ENCODE results near the gene C6orf58. TPM values are rescaled to one million over a fixed set of nuclear protein-coding genes. Genes with fewer than 3 reads are reported as not detected.

C6orf58 gene
- total RNA-seq = not detected

- Histone ChIP-seq H3K27ac (ENCODE audit: low read depth, low read length) (no peak within 1 kb of the TSS), H3K36me3 (ENCODE audit: control insufficient read depth in 3 of 3, insufficient read depth in 3 of 3, low read length in 3 of 3) (no peaks in the 10 kb centered on the region), H3K4me3 (ENCODE audit: low read length in 3 of 3) (no peak within 1 kb of the TSS), H3K9ac (ENCODE audit: low read depth in 1 of 3, low read length in 3 of 3) (no peak within 1 kb of the TSS), H3K27me3 (ENCODE audit: control insufficient read depth in 3 of 3, insufficient read depth in 3 of 3, low read length in 3 of 3) (no peaks in the 10 kb centered on the region), H3K4me1 (ENCODE audit: control insufficient read depth in 3 of 3, insufficient read depth in 3 of 3, low read length in 3 of 3) (no peaks in the 10 kb centered on the region), H3K9me3 (ENCODE audit: control insufficient read depth in 3 of 3, low read length in 3 of 3) (no peaks in the 10 kb centered on the region)
Observed at GRCh38 chr6:127576874-127577273, at the start of gene C6orf58. Gene C6orf58, plus strand, starts transcription at chr6:127577174. Its CDS starts 12 bp downstream, at chr6:127577186.

DNA sequence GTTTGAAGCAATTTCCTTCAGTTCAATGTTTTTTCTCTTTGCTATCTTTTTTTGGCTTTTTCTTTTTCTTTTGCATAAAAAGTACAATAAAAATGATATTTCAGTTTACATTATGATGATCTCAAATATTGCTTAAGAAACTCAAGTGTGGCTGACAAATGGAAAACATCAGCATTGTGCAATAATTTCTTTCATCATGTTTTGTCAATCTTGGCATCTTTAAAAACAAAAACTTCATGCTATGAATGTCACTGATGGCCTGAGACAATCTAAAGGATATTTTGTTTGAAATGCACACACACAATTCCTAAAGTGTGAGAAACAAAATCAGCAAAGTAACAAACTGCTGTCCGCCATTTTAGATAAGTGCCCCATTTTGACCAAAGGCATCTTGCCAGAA, 44.0 kb upstream of the C6orf58 start:
- Histone ChIP-seq H3K4me3 (ENCODE audit: low read length in 3 of 3) (no peak overlapping the region), H3K36me3 (ENCODE audit: control insufficient read depth in 3 of 3, insufficient read depth in 3 of 3, low read length in 3 of 3) (no peaks in the 10 kb centered on the region), H3K9me3 (ENCODE audit: control insufficient read depth in 3 of 3, low read length in 3 of 3) (no peaks in the 10 kb centered on the region), H3K27ac (ENCODE audit: low read depth, low read length) (no peak overlapping the region), H3K9ac (ENCODE audit: low read depth in 1 of 3, low read length in 3 of 3) (no peak overlapping the region), H3K27me3 (ENCODE audit: control insufficient read depth in 3 of 3, insufficient read depth in 3 of 3, low read length in 3 of 3) (no peaks in the 10 kb centered on the region), H3K4me1 (ENCODE audit: control insufficient read depth in 3 of 3, insufficient read depth in 3 of 3, low read length in 3 of 3) (no peaks in the 10 kb centered on the region)

DNA sequence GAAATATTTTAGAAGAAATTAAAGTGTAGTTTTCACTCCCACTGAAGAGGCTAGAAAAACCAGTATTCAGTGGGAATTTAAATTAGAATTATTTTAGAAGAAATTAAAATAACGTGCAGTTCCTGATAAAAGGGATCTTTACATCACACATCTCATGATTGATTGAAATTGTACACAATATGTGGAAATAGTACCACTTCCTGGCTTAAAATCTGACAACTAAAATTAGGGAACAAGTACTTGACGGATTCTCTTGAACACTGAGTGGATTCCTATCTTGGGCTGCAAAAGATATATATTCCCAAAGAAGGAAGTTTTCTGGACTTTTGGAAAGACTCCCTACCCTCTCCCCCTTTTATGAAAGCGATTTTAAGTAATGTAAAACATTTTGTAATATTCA, 43.2 kb upstream of the C6orf58 start:
- no peaks in the 10 kb centered on the region for H3K27me3 ChIP-seq (ENCODE audit: control insufficient read depth in 3 of 3, insufficient read depth in 3 of 3, low read length in 3 of 3)
- H3K9me3 ChIP-seq (ENCODE audit: control insufficient read depth in 3 of 3, low read length in 3 of 3) = no peaks in the 10 kb centered on the region
- H3K9ac ChIP-seq (ENCODE audit: low read depth in 1 of 3, low read length in 3 of 3) = no peak overlapping the region

DNA sequence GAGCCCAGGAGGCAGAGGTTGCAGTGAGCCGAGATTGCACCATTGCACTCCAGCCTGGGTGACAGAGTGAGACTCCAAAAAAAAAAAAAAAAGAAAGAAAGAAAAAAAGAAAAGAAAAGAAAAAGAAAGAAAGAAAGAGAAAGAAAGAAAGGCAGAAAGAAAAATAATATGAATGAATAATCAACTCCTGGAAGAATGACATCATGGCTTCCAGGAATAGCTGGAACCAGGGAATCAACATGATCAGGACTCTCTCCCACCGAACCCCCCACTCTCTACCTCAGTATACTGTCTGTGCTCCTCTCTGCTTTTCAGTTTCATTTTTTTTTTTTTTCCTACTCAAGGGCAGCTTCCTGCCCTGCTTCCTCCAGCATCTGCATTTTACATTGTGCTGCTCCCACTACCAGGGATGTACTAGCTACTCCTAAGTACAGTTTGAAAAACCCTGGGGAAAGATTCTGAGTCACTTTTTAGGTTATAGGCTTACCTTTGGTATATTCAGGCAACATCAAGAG, 38.2 kb upstream of the C6orf58 start:
- Histone ChIP-seq H3K36me3 (ENCODE audit: control insufficient read depth in 3 of 3, insufficient read depth in 3 of 3, low read length in 3 of 3) (no peaks in the 10 kb centered on the region), H3K4me3 (ENCODE audit: low read length in 3 of 3) (no peak overlapping the region), H3K9me3 (ENCODE audit: control insufficient read depth in 3 of 3, low read length in 3 of 3) (no peaks in the 10 kb centered on the region), H3K27me3 (ENCODE audit: control insufficient read depth in 3 of 3, insufficient read depth in 3 of 3, low read length in 3 of 3) (no peaks in the 10 kb centered on the region), H3K27ac (ENCODE audit: low read depth, low read length) (no peak overlapping the region), H3K4me1 (ENCODE audit: control insufficient read depth in 3 of 3, insufficient read depth in 3 of 3, low read length in 3 of 3) (no peaks in the 10 kb centered on the region), H3K9ac (ENCODE audit: low read depth in 1 of 3, low read length in 3 of 3) (no peak overlapping the region)

More for the DNA sequence above, 43.2 kb upstream of the C6orf58 start:
- no peaks in the 10 kb centered on the region for H3K4me1 ChIP-seq (ENCODE audit: control insufficient read depth in 3 of 3, insufficient read depth in 3 of 3, low read length in 3 of 3)
- no peak overlapping the region for H3K27ac ChIP-seq (ENCODE audit: low read depth, low read length)
- no peak overlapping the region for H3K4me3 ChIP-seq (ENCODE audit: low read length in 3 of 3)
- no peaks in the 10 kb centered on the region for H3K36me3 ChIP-seq (ENCODE audit: control insufficient read depth in 3 of 3, insufficient read depth in 3 of 3, low read length in 3 of 3)

GRCh38 chr6:127539272-127539671, 37.7 kb upstream of the C6orf58 start:
- no peak overlapping the region for H3K27ac ChIP-seq (ENCODE audit: low read depth, low read length)
- no peaks in the 10 kb centered on the region for H3K27me3 ChIP-seq (ENCODE audit: control insufficient read depth in 3 of 3, insufficient read depth in 3 of 3, low read length in 3 of 3)
- no peaks in the 10 kb centered on the region for H3K36me3 ChIP-seq (ENCODE audit: control insufficient read depth in 3 of 3, insufficient read depth in 3 of 3, low read length in 3 of 3)
- H3K4me1 ChIP-seq (ENCODE audit: control insufficient read depth in 3 of 3, insufficient read depth in 3 of 3, low read length in 3 of 3) = no peaks in the 10 kb centered on the region
- no peak overlapping the region for H3K4me3 ChIP-seq (ENCODE audit: low read length in 3 of 3)
- no peaks in the 10 kb centered on the region for H3K9me3 ChIP-seq (ENCODE audit: control insufficient read depth in 3 of 3, low read length in 3 of 3)
- H3K9ac ChIP-seq (ENCODE audit: low read depth in 1 of 3, low read length in 3 of 3) = no peak overlapping the region

DNA sequence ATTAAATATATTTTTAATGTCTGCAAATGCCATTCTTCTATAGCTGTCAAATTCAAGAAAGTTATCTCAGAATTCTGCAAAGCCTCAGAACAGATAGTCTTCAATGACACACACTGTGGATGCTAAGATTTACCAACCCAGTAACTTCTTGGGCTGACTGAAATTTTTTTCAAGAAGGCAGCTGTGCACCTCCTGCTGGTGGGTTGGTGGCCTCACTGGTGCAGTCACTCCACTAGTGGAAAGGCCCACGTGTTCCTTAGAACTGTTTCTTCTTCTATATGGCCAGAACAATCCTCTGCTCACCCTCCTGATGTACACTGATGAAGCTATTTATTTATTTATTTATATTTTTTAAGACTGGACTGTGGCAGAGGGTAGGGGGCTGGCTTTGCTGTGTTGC, 29.8 kb upstream of the C6orf58 start:
- Histone ChIP-seq H3K27ac (ENCODE audit: low read depth, low read length) (no peak overlapping the region), H3K9ac (ENCODE audit: low read depth in 1 of 3, low read length in 3 of 3) (no peak overlapping the region), H3K4me1 (ENCODE audit: control insufficient read depth in 3 of 3, insufficient read depth in 3 of 3, low read length in 3 of 3) (no peaks in the 10 kb centered on the region), H3K27me3 (ENCODE audit: control insufficient read depth in 3 of 3, insufficient read depth in 3 of 3, low read length in 3 of 3) (no peaks in the 10 kb centered on the region), H3K36me3 (ENCODE audit: control insufficient read depth in 3 of 3, insufficient read depth in 3 of 3, low read length in 3 of 3) (no peaks in the 10 kb centered on the region), H3K4me3 (ENCODE audit: low read length in 3 of 3) (no peak overlapping the region), H3K9me3 (ENCODE audit: control insufficient read depth in 3 of 3, low read length in 3 of 3) (no peaks in the 10 kb centered on the region)

- Histone ChIP-seq H3K36me3 (ENCODE audit: control insufficient read depth in 3 of 3, insufficient read depth in 3 of 3, low read length in 3 of 3) (no peaks in the 10 kb centered on the region), H3K4me1 (ENCODE audit: control insufficient read depth in 3 of 3, insufficient read depth in 3 of 3, low read length in 3 of 3) (no peaks in the 10 kb centered on the region), H3K4me3 (ENCODE audit: low read length in 3 of 3) (no peak overlapping the region), H3K27ac (ENCODE audit: low read depth, low read length) (no peak overlapping the region), H3K9ac (ENCODE audit: low read depth in 1 of 3, low read length in 3 of 3) (no peak overlapping the region), H3K27me3 (ENCODE audit: control insufficient read depth in 3 of 3, insufficient read depth in 3 of 3, low read length in 3 of 3) (no peaks in the 10 kb centered on the region), H3K9me3 (ENCODE audit: control insufficient read depth in 3 of 3, low read length in 3 of 3) (no peaks in the 10 kb centered on the region)
Observed at GRCh38 chr6:127547904-127548649, 28.9 kb upstream of the C6orf58 start.

DNA sequence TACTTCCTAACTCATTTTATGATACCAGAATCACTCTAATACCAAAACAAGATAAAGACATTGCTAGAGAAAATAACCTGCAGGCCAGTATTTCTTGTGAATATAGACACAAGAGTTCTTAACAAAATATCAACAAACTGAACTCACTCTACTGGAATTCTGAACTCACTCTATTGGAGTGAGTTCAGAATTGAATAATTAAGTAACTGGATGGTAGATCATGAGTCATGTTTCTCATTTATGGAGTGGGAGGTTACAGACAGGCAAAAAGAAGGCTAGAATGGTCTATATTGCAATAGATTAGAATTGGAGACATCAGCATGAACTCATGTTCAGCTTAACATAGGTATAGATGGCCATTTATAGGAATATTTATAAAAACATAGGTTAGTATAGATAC, 26.6 kb upstream of the C6orf58 start:
- Histone ChIP-seq H3K9ac (ENCODE audit: low read depth in 1 of 3, low read length in 3 of 3) (no peak overlapping the region), H3K9me3 (ENCODE audit: control insufficient read depth in 3 of 3, low read length in 3 of 3) (no peaks in the 10 kb centered on the region), H3K4me1 (ENCODE audit: control insufficient read depth in 3 of 3, insufficient read depth in 3 of 3, low read length in 3 of 3) (no peaks in the 10 kb centered on the region), H3K4me3 (ENCODE audit: low read length in 3 of 3) (no peak overlapping the region), H3K27me3 (ENCODE audit: control insufficient read depth in 3 of 3, insufficient read depth in 3 of 3, low read length in 3 of 3) (no peaks in the 10 kb centered on the region), H3K36me3 (ENCODE audit: control insufficient read depth in 3 of 3, insufficient read depth in 3 of 3, low read length in 3 of 3) (no peaks in the 10 kb centered on the region), H3K27ac (ENCODE audit: low read depth, low read length) (no peak overlapping the region)

DNA sequence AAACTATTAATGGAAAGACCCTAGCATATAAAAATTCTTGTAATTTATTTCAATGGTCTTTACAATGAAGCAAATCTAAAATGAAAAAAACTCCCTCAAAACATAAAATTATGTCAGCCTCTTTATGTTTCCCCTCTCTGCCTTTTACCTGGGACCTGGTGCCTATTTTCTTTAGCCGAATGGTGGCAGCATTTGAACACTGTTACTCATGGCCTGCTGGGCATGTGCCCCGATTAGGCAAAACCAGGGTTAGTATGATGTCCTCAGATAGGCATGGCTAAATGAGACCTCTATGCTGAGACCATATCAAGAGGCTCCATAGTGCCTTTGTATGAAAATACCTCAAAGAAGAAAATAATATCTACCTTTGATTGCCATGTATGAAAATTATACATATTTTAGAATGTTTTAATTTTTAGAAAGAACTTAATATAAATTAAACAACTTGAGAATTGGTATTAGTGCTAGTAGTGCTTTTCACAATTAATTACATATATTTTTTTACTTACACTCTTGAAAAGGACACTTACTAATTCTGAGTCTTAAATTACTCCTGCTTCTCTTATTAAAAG, 22.5 kb upstream of the C6orf58 start:
- Histone ChIP-seq H3K27me3 (ENCODE audit: control insufficient read depth in 3 of 3, insufficient read depth in 3 of 3, low read length in 3 of 3) (no peaks in the 10 kb centered on the region), H3K27ac (ENCODE audit: low read depth, low read length) (no peak overlapping the region), H3K36me3 (ENCODE audit: control insufficient read depth in 3 of 3, insufficient read depth in 3 of 3, low read length in 3 of 3) (no peaks in the 10 kb centered on the region), H3K9ac (ENCODE audit: low read depth in 1 of 3, low read length in 3 of 3) (no peak overlapping the region), H3K9me3 (ENCODE audit: control insufficient read depth in 3 of 3, low read length in 3 of 3) (no peaks in the 10 kb centered on the region), H3K4me1 (ENCODE audit: control insufficient read depth in 3 of 3, insufficient read depth in 3 of 3, low read length in 3 of 3) (no peaks in the 10 kb centered on the region), H3K4me3 (ENCODE audit: low read length in 3 of 3) (no peak overlapping the region)

DNA sequence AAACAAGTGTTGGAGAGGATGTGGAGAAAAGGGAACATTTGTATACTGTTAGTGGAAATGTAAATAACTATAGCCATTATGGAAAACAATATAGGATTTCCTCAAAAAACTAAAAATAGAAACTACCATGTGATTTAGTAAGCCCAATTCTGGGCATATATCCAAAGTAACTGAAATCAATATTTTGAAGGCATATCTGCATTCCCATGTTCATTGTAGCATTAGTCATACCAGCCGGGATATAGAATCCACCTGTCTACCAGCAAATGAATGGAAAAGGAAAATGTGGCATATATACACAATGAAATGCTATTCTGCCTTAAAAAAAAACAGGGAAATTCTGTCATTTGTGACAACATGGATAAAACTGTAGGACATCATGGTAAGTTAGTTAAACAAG, 15.3 kb upstream of the C6orf58 start:
- H3K36me3 ChIP-seq (ENCODE audit: control insufficient read depth in 3 of 3, insufficient read depth in 3 of 3, low read length in 3 of 3) = no peaks in the 10 kb centered on the region
- H3K4me3 ChIP-seq (ENCODE audit: low read length in 3 of 3) = no peak overlapping the region

More for the DNA sequence above, 15.3 kb upstream of the C6orf58 start:
- Histone ChIP-seq H3K9ac (ENCODE audit: low read depth in 1 of 3, low read length in 3 of 3) (no peak overlapping the region), H3K9me3 (ENCODE audit: control insufficient read depth in 3 of 3, low read length in 3 of 3) (no peaks in the 10 kb centered on the region), H3K27ac (ENCODE audit: low read depth, low read length) (no peak overlapping the region), H3K4me1 (ENCODE audit: control insufficient read depth in 3 of 3, insufficient read depth in 3 of 3, low read length in 3 of 3) (no peaks in the 10 kb centered on the region), H3K27me3 (ENCODE audit: control insufficient read depth in 3 of 3, insufficient read depth in 3 of 3, low read length in 3 of 3) (no peaks in the 10 kb centered on the region)

All from skeletal muscle tissue (tissue), 4 donors.